HG02798 (cell line): ENCODE data around the gene LTA.

Experiments used
- ATAC-seq: cut with Tn5 transposase; IDR thresholded peaks from one replicate; pipeline ENCODE4 v1.9.1; 2021; ENCODE audit warnings: mild to moderate bottlenecking; ENCODE audit not compliant: unreplicated experiment, poor library complexity

The LTA gene

DNA sequence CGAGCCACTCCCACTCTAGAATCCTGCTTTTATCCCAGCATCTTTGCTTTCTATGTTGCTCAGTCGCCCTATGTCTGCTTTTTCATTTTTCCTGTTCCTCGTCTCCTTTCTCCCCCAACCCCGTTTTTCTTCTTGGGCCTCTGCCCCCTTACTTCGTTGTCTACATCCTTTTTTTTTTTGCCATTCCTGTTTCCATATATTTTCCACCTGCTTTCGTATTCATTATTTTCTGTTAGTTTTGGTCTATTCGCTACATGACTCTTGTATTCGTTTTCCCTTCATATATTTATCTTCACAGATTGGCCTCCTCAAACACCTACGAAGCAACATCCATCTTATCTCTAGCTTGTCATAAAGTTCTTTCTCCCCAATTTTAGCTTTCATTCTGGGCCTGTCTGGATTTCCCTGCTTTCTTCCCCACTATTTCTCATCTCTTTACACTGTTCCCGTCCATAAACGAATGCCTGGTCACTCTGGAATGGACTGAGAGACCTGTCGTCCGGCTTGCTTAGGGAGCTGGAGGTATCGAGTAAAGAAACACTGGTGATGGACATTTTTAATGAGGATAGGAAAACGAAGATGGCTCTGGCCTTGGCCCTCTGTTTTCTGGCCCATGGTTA, 49.3 kb downstream of the LTA start:
- ATAC-seq = no peak

DNA sequence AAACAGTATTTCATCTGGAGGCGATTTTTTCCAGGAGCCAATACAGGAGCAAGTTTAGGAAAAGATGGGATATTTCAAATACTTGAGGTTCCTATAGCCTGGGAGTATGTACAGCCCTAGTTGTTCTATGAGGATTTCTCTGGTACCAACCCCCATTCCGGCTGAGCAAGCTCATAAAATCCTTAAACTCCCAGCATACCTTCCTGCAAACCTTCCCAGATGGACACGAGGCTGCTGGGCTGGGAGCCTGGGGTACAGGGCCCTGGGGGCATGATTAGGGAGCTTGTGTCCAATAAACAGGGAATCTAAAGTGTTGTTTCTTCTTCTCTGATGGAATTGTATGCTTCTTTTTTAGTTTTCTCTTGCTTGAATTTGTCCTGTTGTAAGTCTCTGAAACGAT, 49.9 kb downstream of the LTA start:
- no peak for ATAC-seq

DNA sequence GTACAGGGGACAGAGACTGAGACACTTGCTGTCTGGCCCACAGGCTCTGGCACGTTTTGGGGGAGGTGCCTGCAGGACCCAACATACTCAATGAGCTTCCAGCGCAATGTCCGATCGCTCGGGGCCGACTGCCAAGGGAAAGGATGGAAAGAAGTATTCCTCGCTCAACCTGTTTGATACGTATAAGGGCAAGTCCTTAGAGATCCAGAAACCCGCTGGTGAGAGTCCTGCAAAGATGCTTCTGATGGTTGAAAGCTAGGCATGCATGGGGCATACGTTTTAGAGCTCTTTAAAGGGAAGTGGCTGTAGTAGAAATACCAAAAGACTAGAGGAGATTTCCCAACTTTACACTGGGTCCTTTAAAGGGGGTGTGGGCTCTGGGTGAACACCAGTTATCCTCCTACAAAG, 50.6 kb downstream of the LTA start:
- ATAC-seq = no peak
